GM21576 (cell line): ENCODE results near the gene NSDHL.

Experiments
- ATAC-seq: cut with Tn5 transposase; IDR thresholded peaks from one replicate; pipeline ENCODE4 v1.9.1; 2021; ENCODE audit warnings: mild to moderate bottlenecking, moderate library complexity; ENCODE audit not compliant: unreplicated experiment

The NSDHL gene

DNA sequence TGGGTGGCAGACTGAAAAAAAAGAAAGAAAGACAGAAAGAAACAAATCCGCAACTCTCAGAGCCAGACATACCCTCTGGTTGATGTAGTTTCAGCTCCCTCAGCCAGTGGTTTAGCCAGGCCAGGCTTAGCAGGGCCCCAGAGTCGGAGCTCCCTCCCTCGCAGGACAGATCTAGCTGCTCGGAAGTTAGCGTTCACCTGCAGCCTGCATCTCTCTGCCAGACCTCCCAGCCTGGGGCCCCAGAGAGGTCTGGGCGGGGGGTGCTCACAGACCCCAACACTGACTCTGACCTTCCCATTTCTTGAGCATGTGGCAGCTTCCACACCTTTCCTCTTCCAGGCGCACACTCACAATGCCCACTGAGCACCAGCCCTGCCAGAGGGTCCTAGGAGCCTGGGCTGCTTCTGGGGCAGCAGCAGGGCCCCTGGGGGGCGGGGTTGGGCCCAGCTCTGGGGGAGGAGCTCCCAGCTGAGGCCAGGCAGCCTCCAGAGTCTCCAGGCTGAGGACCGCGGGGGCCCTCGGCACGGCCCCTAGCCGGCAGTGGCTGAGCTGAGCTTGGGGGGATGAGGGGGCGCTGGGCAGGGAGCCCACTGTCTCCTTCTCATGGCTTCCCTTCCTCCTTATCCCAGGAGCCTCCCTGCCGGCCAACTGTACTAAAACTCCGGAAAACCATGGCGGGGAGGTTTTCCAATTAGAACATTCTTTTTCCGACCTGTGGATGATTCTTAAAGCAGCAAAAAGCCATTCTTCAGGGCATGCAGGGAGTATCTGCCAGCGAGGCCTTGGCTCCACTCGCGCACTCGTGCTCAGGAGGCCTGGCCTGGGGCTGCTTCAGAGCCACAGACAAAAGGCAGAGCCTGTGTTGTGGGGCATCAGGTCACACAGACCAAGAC, 62.4 kb downstream of the NSDHL start:
- ATAC-seq = no peak

DNA sequence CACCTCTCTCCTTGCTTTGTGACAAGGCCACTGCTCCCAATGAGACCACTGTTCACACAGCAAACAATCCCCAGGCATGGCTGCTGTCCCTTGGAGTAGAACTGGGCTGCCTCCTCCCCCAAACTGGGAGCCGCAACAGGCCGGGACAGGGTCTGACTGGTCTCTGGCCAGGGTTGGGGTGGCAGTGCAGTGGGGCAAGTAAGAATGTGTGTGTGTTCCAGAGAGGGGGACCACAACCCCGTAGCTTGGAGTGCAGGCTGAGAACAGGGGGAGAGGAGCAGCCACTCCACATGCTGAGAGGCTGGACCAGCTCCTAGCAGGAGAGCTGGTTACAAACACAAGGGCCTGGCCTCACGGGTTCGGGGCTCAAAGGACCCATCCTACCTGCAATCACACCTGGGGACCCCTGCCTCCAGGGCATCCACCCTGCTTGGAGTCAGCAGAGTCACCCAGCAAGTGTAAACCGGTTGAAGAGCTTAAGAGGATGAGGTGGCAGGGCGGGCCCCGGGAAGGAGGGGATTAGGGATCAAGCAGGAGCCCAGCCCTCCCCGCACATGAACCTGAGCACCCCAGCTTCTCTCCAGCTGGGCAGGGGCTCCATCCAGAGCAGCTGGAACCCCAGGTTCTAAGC, 63.2 kb downstream of the NSDHL start:
- ATAC-seq = no peak

DNA sequence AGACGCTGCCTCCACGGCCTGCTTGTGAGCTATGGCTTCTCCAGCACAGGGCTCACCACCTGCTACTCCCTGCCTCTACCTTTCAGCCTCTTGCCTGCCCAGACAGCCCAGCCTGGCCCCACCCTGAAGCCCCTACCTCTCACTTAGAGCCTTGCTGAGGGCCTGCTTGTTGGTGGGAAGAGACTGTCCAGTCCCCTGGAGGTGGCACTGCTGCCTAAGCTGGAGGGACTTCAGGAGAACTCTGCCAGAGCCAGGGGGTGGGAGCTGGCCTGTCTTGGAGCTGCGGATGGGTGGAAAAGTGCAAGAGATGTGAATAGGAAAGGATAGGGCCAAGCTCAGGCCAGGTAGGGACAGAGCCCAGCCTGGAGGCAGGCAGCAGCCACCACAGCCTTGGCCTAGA, 64.3 kb downstream of the NSDHL start:
- ATAC-seq = no peak

DNA sequence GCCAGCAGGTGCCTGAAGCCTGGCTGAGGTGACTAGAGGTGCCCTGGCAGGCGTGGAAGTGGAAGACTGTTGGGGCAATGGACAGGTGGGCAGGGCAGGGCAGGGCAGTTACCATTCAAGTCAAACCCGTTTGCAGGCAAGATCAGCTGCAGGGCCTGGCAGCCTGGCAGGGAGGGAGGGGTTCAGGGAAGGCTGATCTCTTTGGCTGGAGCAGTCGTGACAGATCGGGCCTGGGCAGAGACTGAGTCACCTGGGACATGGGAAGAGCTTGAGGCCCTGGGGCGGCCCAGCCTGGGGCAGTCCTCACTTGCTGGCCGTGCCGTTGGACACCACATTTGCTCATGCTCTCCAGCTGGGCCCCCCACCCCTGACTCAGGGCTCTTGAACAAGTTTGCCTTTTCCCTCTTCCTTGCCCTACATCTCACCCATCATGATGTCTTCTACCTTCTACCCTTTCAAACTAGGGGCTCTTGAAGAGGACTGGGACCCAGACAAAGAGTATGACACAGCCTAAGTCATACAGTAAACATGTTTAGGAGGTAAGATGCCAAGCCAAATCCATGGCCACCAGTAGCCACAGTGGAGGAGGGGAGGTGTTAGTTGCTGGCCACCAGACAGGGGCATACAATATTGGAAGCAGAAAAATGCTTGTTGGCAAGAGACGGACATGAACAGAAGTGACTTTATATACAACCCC, 65.0 kb downstream of the NSDHL start:
- no peak for ATAC-seq

DNA sequence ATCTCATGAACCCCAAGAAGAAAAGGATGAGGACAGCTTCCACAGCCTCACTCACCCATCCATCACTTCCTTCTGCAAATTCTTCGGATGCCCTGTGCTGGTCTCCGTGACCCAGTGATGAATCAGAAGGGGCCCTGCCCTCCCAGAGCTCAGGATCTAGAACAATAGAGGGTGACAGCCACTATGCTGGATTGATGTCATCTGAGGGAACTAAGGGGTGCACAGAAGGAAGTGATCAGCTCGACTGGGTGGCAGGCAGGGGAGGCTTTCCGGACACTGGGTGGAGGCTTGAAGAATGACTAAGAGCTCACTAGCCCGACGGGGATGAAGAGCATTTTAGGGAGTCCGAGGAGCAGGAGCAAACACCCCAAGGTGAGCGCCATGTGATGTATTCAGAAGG, 65.6 kb downstream of the NSDHL start:
- no peak for ATAC-seq

DNA sequence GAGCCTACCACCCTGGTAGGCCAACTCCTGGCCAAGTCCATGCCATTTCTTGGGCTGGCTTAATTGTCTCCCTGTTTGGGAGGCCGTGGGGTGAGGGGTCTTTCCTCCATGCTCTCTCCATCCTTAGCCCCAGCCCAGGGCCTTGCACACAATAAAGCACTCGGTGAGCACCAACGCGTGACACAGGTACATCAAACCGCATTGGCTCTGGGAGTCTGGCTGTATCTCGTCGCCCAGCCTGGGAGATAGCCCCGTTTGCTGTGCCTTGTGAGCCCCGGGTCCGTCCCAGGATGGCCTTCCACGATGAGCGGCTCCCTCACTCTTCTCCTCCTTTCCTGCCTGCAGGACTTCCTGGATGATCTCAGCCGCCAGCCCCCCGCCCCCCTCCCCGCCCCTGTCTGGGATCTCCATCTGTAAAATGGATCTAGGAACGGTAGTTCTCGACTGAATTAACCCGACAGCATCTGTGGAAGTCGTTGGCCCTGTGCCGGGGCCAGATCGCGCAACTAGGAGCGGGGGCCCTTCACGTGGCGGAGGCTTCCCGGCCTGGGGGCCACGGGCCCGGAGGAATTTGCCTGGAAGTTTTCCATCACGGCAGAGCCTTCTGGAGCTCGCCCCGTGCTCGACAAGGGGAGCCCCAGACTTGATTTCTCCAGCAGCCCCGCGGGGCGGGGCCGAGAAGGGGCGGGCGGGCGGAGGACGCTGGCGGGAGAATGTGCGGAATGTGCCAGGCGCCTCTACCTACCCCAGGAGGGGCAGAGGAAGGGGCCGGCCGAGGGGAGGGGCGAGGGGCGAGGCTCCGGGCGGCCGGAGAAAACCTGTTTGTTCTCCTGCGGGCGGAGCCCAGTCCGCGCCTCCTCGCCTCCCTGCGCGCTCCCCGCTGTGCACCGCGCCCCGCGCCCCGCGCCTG, 66.6 kb downstream of the NSDHL start, which contains the start of gene ZNF185:
TSS of gene ZNF185 (plus strand) at position 846 of the 910 bp plus-strand sequence. CDS start 16,423 bp downstream, outside the sequence.
- ATAC-seq = no peak

DNA sequence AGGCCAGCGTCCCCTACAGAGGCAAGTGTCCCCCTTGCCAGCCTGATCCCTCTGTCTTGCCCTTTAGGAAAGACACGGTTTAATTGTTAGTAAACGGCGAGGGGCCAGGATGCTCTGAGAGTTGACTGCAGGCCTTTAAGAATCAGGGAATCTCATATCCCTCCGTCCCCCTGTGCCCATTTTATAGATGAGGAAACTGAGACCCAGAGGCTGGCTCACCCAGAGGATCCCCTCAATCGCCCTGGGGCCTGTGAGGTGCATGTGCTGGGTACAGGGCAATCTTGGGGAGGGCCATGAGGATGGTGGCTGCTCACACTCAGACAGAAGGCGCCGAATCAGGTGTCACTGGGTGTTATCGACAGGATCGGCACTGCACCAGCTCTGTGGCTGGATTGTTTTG, 67.6 kb downstream of the NSDHL start:
- no peak for ATAC-seq

DNA sequence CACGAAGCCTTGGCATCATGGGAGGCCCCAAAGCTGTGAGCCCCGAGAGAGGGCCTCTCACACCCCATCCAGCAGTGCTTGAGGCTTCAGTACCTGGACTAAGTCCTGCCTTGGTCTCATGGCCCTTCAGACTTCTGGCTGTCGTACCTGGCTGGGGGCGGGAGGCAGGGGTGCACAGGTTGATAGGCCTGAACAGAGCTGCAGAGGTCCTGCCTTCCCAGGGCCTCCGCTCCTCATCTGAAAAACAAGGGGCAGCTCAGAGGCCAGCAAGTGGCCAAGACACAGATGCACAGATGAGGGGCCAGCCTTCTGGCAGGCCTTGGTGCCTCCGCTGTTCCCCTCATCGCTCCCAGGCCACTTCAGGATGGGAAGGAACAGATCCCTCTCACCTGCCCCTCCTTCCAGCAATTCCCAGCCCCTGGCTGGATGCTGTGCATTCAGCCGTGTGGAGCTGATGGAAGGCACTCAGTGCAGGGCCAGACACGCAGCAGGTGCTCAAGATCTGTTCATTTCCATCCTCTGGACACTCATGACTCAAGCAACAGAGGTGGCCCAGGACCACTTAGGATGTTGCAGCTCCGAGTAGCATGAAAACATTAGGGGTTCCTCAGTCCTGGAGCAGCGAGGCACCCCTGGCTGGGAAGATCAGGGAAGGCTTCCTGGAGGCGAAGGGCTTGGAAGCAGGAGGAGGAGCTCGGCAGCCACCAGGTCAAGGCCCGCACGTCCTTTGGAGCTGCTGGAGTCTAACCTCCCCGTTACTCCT, 68.4 kb downstream of the NSDHL start:
- ATAC-seq = no peak

DNA sequence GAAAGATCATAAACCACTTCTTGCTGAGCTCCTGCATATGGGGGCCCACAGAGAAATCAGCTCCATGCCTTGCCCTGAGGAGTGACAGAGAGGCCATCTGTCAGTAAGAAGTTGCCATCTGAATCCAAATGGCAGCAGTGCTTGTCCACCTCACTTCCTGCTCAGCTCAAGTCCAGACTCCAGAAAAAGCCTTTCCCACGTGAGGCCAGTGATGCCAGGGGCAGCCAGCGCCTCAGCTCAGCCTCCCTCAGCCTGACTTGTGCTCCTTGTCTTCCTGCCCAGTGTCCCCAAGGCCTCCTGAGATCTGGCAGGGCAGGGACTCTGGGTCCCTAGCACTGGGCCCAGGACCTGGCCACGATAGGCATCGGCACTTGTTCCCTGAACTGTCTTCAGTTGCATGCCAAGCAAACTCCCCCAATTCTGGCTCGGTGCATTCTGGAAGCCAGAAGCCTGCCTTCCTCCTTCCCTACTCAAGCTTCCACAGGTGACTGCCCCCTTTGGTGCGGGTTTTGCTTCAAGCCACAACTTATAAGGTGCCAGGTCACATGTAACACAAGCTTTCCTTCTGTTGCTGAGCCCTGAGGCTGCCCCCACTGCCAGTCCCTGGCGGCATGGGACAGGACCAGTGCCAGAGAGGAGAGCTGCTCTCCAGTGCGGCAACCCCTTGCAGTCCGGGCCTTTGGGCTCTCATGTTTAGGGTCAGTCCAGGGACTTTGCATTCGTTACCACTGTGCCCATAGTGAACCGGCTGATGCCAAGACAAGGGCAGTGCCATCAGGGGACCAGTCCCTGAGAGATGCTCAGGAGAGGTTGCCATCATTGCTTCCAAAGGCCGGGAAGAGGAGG, 69.2 kb downstream of the NSDHL start:
- no peak for ATAC-seq

DNA sequence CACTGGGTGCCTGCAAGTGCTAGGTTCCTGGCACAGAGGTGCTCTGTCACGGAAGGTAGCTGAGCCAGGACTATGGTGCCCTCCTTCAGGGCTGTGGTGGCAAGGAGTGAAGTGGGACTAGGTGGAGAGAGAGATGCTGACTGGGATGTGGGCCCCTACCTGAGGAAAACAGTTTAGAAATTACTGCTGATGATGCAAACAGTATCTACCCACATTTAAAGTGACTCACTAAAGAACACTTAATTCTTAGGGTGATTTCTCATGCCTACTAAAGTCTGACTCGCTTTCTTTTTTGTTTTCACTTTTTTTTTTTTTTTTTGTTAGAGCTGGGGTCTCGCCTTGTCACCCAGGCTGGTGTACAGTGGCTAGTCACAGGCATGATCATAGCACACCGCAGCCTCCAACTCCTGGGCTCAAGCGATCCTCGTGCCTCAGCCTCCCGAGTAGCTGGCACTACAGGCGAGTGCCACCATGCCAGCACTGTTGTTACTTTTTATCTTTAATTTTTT, 70.1 kb downstream of the NSDHL start:
- ATAC-seq = no peak

DNA sequence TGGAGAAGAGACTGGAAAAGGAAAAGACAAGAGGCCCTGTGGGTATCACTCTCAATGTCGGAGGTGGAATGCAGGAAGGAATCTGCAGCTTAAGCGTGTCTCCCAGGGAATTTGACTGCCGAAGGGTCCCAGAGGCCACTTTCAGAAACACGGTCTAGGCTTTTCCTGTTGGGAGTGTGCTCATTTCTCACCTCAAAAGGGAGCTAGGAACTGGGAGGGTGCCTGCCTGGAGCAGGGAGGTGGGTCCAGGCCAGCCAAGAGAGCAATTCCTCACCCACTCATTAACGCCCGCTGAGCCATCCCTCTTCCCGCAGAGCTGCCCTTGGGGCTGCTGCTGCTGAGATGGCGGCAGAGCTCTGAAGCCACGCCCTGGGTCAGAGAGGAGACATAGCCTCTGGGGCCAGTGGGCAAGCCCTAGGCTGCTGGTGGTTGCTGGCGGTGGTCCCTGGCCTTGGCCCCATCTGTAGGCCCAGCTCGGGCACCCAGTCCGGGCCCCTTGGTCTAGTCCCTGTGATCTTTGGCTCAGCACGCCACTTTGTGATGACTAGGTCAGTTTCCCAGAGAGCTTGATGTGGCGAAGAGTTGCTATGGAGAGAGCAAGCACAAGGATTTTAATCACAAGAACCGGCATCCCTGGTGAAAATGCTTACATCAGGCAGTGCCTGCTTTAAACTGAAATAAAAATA, 71.1 kb downstream of the NSDHL start:
- ATAC-seq = no peak

DNA sequence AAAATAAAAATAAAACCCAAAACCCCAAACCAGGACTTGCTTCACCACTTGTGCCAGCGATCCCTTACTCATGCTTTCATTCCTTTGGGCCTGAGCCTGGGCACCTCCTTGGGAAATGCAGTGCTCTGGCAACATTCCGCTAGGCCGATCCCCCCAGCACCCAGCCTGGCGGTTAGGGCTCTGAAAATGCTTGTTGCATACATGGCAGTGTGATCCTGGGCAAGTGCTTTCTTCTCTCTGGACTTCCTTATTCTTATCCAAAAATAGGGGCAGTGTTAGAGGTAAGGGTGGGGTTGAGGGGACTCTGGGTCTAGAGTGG, 71.6 kb downstream of the NSDHL start:
- ATAC-seq = no peak

DNA sequence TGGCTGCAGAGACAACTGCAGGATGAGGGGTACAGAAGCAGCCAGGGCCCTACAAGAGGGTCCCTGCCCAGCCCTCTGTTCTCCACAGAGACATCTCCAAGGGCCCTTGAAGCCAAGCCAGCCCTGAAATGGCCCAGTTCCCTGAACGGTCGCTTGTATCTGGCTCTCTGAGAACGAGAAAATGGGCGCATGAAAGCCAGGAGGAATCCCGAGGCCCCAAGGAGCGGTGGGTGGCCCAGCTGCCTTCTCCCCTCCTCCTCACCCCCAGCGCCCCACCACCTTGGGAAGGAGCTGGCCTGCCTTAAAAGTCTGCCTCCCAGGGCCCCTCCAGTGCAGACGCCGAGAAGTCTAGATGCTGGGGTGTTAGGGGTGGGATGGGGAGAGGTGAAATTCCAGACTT, 72.7 kb downstream of the NSDHL start:
- ATAC-seq = no peak

DNA sequence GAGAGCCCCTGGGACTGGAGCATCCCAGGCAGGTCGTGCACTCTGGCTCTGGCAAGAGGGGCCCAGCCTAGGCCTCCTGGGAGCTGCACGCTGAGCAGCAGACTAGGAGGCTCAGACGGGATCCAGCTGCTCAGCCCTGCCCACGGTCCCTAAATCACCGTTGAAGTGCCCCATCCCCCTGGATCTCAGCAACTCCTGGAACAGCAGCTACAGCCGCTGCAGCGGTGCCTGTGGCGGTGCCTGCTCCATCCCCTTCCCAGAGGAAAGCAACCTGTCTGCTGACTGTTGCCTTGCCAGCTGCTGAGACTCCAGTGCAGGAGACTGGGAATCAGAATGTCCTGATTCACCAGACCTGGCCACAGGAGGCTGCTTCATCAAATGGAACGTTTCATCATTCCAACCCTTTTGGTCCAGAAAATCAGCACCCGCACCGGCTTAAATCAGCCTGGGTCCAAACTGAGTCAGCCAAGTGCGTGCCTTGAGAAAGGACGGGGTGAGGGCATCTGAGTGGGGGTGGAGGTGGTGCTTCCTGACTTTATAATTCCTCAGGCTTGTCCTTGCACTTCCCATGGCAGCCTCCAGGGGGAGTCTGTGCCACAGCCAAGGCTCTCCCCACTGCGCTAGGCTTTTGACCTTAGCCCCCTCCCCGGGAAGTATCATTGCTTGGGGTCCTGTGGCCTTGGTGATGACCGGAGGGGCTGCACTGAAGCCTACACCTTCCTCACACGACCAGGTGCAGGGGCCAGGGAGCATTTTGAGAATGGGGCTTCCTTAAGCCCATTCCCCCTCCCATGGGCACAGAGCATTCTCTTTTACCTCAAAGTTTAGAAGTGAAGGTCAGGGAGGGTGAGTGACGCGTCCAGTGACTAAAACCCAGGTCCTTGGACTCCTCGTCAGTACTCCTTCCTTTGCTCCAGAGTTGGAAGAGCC, 73.6 kb downstream of the NSDHL start:
- ATAC-seq = no peak

DNA sequence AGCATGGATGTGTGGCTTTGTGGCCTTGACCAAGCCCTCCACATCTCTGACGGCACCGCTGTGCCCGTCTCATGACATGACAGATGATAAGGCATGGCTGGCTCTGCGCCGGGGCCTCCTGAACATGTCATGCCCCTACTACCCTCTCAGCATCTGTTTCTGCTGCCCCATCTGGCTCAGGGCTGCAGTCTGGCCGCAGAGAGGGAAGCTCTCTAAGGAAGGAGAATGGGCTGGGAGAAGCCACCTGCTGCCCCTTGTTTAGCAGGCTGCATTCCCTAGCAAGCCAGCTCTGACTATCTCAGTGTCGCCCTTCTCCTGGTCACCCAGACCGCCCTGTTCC, 74.2 kb downstream of the NSDHL start:
- ATAC-seq = no peak

DNA sequence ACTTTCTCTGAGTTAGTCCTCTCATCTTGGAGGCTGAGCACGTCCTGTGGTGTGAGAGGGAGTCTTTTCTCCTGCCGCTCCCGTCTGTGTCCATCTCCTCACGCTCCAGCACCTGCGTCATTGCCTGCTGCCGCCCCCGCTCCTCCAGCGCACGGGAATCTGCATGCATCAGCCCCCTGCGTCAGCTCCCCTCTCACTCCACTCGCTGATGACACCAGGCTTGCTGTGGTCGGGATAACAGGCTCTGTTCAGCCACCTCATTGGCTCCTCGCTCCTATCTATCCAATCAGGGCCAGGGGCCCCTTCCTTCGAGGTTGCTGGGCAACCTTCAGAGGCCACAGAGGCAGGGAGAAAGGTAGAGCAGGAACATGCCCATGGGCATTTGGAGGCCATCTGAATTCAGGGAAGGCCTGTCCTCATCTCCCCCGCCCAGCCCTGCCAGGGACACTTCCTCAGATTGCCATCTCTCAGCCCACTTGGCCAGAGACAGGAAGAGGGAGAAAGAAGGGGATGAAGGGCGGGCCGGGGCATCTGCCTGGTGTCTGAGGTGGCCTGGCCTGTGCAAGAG, 76.3 kb downstream of the NSDHL start:
- no peak for ATAC-seq

DNA sequence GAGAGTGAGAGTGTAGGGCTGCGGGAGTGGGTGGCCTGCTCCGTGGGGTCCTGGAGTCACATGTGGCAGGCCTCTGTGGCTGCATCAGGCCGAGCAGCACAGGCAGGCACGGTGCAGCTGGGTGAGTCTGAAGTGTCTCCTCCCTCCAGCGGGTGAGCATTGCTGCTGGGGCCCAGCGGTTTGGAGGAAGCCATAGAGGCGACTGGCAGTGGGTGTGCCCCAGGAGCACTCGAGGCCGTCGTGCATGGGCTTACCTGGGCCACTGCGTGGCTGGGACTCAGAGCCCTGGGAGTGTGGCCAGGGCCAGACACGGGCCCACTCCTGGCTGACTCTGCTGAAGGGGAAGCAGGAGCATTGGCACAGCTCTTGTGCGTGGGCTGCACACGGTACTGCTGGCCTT, 77.6 kb downstream of the NSDHL start:
- no peak for ATAC-seq
